Measurements from ENCODE around the gene CORO6.

CORO6 gene

DNA sequence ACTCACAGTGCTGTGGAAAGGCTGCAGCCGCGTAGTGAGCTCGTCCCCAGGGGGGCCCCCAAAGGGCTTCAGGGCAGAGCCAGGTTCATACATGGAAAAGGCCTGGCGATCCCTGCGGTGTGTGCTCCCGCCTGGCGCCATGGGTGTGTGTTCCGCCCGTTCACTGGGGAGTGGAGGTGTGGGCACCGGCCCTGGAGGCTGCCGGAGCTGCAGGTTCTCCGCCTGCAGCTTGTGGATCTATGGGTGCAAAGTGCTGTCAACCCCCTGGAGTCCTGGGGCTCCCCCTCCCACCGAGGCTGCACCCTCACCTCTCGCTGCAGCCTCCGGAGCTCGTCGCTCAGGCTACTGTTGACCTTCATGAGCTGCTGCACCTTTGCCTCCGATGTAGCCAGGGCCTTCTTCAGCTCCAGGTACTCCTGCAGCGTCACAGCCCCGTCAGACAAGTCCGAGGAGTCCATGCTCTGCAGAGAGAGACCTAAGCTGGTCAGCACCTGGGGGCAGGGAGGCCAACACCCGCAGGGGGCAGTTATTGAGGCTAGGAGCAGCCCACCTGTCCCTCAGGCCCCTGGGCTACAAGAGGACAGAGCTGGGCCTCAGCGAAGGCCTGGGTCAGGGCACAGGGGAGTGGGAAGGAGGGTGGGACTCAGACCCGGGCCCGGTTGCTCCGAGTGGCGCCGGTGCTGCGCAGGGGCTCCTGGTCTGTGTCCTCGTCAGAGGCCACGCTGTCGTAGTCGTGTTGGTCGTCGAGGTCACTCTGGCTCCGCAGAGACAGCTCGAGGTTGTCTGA lies 46.3 kb downstream of the CORO6 start:
- no peak for DNase-seq

- DNase-seq: no peak
Measured at GRCh38 chr17:29575511-29576213, 47.0 kb downstream of the CORO6 start.

- DNase-seq: no peak
Measured at GRCh38 chr17:29574732-29575510, 47.8 kb downstream of the CORO6 start.

GRCh38 chr17:29573871-29574731 lies 48.6 kb downstream of the CORO6 start:
- DNase-seq: no peak

- DNase-seq: no peak
Measured at GRCh38 chr17:29573558-29573869, 49.2 kb downstream of the CORO6 start.

DNA sequence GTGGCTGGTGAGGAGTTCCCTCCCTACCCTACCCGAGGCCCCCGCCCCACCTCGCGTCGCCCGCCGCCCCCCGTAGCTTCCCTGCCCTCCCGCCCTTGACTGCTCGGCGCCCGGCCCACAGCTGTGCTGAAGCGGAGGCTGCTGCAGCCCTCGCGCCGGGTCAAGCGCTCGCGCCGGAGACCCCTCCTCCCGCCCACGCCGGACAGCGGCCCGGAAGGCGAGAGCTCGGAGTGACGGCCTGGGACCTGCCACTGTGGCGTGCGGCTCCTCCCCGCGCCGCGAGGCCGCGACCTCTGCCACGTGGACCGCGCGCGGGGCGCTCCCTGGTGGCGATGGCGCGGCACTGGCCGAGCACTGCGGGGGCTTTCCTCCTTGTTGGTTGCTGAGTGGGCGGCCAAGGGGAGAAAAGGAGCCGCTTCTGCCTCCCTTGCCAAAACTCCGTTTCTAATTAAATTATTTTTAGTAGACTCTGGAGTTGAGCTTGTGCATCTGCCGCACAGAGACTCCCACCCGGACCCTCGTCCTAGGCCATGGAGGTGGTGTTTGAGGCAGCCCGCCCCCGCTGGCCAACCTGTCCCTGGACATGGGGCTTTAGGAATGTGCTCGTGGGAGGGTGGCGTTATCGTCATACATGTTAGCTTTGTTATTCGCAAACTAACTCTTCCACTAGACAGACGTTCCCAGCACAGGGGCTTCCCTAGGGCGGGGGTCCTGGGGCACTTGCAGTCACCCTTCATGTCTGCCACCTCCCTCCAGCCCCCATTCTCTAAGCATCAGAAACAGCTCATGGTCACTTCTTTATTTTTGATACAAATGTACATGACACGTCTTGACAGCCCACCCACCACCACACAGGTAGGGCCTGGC lies 49.8 kb downstream of the CORO6 start:
- DNase-seq: no peak

- DNase-seq: no peak
Measured at GRCh38 chr17:29571883-29572681, 50.6 kb downstream of the CORO6 start.

- DNase-seq: no peak
Measured at GRCh38 chr17:29571486-29571882, 51.2 kb downstream of the CORO6 start.

- DNase-seq: no peak
Measured at GRCh38 chr17:29570521-29570920, 52.2 kb downstream of the CORO6 start.

DNA sequence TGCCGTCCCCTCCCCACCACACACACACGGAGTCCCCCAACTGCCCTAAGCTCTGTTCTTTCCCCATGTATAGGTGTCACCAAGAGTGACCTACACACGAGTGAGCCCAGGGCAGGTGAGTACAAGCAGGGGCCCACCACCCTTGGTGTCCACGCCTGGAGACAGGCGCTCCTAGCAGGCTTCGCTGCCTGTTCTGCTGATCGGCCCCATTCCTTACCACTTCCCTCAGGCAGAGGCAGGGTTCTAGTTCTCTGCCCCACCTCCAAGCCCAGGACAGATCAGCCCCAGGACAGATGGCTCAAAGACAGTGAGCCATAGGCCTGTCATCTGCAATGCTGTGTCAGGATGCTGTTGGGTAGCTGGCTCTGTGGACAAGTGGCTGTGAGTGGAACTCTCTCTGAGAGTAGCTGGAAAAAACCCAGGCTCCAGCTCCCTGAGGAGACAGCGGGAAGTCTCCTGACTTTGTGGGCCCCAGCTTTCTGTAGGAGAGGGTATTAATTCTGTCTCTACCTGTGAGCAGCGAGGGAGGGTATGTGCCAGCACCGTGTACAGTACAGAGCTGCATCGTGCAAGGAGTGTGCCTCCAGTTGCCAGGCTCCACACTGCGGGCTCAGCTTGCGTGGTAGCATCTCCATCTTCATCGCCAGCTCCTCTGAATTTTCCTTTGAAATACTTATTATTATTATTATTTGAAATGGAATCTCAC lies 53.3 kb downstream of the CORO6 start:
- no peak for DNase-seq

DNA sequence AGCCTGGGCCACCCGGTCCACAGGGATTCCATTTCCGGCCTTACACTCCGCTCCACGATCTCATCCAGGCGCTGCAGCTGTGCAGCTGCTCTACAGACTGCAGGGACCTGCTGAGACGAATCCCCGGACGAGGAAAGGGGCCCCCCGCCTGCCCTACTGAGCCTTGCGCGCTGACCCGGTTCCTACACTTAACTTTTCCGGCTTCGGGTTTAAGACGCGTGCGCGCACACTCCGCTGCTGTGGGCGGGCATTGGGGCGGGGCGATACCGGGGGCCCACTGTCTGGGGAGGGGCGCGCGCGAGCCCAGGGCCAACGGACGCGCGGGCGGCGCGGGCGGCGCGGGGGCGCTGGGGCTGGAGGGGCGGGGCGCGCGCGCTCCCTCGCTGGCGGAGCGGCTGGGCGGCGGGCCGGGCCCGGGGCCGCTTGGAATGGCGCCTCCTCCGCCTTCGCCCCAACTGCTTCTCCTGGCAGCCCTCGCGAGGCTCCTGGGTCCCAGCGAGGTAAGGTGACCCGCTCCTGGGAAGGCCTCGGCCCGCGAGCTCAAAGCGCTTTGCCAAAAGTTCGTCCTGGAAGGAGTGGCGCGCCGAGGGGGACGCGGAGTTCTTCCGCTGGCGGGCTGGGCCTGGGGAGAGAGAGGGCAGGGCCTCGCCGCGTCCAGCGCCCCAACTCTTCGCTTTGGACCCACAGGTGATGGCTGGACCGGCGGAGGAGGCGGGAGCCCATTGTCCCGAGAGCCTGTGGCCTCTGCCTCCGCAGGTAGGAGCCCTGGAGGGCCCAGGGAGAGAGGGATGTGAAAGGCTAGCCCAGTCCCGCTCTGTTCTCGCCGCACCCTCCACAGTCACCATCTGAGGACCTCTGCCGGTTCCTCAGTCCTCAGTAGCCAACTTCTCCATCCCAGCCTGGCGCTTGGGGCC lies 54.1 kb downstream of the CORO6 start, which contains the start of gene TP53I13:
TP53I13 (plus strand) TSS at position 371 of the 914 bp plus-strand sequence; CDS start at position 429, 58 bp downstream.
- peak; percentile 62 for DNase-seq

DNA sequence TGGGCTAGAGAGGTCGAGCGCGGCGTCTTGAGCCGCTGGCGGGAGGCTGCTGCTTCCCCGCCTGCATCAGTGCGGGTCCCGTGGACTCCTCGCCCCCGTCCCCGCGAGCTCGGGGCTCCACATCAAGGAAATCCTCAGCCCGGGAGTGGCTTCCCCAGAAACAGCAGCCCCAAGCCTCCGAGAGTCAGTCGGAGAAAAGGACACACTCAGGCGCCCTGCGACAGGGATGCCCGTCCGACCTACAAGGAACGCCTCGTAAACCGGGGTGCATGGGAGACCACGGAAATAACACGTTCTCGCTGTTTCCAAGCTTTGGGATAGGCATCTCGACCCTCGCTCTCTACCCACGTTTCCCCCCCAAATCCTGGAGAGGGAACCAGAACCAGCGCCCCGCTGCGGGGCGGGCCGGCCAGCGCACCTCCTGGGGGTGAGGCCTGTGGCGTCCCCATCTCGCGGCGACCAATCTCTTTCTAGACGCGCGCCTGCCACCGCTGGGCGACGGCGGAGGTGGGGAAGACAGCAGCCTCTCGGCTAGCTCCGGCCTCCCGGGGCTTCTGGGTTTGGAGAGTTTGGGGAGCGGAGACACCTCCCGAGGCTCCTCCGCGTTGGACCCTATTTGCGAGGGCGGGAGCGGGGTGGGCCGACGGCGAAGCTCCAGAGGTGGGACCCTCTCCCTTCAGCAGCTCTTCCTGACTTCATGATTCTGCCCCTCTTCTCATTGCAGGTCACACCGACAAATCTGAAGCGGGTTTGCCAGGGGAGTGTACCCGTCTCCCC lies 55.0 kb downstream of the CORO6 start:
- DNase-seq: no peak

DNA sequence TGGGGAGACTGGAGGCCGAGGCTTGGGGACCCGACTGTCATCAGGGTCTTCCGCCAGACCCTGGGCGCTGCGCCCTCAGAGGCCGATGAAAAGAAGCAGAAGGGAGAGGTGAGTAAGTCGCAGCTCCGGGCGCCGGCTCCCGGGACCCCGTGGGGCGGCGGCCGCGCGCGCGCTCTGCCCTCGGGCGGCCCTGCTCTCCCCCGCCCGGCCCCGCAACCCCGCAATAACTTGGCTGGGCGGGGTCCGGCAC lies 55.5 kb downstream of the CORO6 start:
- DNase-seq: no peak

DNA sequence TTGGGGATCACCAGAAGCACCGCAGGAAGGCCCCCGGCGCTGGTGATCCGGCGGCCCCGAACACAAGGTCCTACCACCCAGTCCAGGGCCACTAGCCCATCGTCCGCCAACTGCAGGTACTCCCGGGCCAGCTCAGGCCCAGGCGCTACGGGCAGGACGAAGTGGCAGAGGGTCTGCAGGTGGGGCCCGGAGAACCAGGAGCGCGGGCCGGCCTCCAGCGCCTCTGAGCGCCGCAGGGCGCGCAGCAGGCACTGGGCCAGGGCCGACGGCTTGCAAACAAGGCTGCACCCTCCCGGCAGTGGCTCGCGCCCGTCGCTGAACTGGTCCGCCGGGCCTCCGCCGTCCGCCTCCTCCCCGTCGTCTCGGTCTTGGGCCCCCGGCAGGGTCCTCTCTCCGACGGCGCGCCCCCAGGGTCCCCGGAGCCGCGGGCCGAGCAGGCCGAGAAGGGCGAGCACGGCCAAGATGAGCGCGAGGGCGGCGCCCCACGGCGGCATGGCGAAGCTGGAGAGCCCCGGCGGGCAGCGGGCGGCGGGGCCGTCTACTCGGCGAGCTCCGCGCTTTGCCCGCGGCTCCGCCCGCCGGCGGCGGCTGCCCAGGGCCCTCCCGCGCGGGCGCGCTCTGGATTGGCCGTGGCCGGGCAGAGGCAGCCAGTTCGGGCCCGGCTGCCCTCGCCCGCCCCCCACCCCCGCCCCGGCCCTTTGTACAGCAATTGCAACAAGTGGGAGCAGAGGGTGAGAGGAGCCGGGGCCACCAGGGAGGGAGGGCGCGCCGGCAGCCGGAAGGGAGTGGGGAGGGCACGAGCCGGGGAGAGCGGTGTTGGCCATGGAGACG lies 56.0 kb downstream of the CORO6 start, which contains the start of gene ABHD15:
ABHD15 (minus strand) TSS at position 565 of the 831 bp plus-strand sequence; CDS start at position 494, 71 bp downstream.
- peak; percentile 67 for DNase-seq

- DNase-seq: no peak
Measured at GRCh38 chr17:29565643-29566472, 56.9 kb downstream of the CORO6 start.

Data from GOT3 (cell line).